Stomach (tissue), 4 donors: ENCODE results near the gene IQCN.

Experiments
- POLR2A ChIP-seq, 4 donors: fragments of 450-650 bp; IDR thresholded peaks; one replicate each; pipeline ENCODE4 v1.6.1; 2016; ENCODE audit warnings: antibody characterized with exemption in 4 of 4, control low read depth in 2 of 4, mild to moderate bottlenecking in 1 of 4, moderate library complexity in 1 of 4
- TF ChIP-seq, protein P1 (sequence below), 7 experiments: fragments of 450-650 bp in 4 of 7; fragments of 200-600 bp in 3 of 7; sonication (generic) in 3 of 7; IDR thresholded peaks; one replicate each; pipeline ENCODE4 v1.5.1; 2016 to 2019; ENCODE audit warnings: antibody characterized with exemption in 7 of 7, control low read depth in 2 of 7, mild to moderate bottlenecking in 1 of 7

DNA sequence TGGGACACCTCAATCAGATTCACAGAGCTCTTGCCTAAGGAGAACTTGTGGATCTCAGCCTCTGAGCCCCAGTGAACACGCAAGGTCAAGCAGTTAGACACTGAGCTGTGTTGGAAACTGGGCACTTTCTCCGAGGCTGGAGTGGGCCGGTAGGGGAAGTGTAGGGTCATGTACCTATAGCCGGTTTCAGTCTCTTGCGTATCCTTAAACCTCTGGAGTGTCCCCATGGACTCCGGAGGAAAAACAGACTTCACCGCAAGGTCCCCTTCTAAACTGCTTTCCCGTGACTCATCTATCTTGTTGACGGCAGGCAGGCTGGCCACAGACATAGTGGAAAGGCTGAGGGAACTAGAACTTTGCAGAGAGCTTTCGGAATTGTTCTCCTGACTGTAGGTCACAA, 11.3 kb downstream of the IQCN start:
- TF ChIP-seq, protein P1, sequence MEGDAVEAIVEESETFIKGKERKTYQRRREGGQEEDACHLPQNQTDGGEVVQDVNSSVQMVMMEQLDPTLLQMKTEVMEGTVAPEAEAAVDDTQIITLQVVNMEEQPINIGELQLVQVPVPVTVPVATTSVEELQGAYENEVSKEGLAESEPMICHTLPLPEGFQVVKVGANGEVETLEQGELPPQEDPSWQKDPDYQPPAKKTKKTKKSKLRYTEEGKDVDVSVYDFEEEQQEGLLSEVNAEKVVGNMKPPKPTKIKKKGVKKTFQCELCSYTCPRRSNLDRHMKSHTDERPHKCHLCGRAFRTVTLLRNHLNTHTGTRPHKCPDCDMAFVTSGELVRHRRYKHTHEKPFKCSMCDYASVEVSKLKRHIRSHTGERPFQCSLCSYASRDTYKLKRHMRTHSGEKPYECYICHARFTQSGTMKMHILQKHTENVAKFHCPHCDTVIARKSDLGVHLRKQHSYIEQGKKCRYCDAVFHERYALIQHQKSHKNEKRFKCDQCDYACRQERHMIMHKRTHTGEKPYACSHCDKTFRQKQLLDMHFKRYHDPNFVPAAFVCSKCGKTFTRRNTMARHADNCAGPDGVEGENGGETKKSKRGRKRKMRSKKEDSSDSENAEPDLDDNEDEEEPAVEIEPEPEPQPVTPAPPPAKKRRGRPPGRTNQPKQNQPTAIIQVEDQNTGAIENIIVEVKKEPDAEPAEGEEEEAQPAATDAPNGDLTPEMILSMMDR (IDR thresholded peaks at IDR 0.05), result no peak
- TF ChIP-seq POLR2A (IDR thresholded peaks at IDR 0.05), result no peak
